ENCODE results near the gene TXNDC12.

- TF ChIP-seq POLR2AphosphoS5 (IDR thresholded peaks at IDR 0.05) (no peak), CTCF (IDR thresholded peaks at IDR 0.05) (no peak)
Observed at GRCh38 chr1:52098139-52098871, 43.3 kb upstream of the TXNDC12 start.
